ENCODE data around the gene SRL.

DNA sequence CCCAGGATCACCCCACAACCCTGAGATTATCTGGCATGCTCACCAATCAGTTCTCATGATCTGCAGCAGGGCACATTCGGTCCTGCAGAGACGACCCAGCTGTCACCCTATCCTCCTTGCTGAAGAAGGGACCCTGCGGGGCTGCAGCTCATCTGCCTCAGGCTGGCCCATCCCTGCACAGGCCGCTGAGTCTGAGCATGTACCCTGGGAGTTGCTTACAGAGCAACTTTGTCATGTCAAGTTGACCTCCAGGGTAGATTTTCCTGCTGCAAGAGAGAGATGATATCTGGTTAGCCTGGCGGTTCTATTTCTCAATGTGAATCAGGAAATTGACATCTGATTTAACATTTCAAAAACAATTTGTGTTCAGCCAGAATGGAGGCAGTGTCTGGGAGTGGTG, 89.6 kb downstream of the SRL start:
- no peak for TF ChIP-seq CTCF (IDR thresholded peaks at IDR 0.05)
- no peak for TF ChIP-seq POLR2AphosphoS5 (IDR thresholded peaks at IDR 0.05)
- no peak for TF ChIP-seq POLR2A (IDR thresholded peaks at IDR 0.05)
- TF ChIP-seq EP300 (IDR thresholded peaks at IDR 0.05): no peak

All from suprapubic skin (tissue), 4 donors.